ENCODE data around the gene CREBZF. TPM values are rescaled to one million over a fixed set of nuclear protein-coding genes. Genes with fewer than 3 reads are reported as not detected.

CREBZF gene
- total and polyA plus RNA-seq, 9 of the 15 experiments (the other 6 are each of a cell fraction or from before 2014, with no cell fraction given): 7.2 to 70.2 (median 40.5) TPM

GRCh38 chr11:85685125-85685819 lies 20.3 kb upstream of the CREBZF start:
- CTCF ChIA-PET (ENCODE audit: low intra/inter-chr PET ratio): interaction anchor here (0.7 kb wide), 1 partner anchor 442 kb away, joined by 3 read pairs; no protein-coding TSS in a partner anchor
- H3K4me2 ChIP-seq (ENCODE audit: insufficient read depth, low read length): 0 out of 2 replicates have a peak overlapping the region, but pooled peaks have one; percentile 1
- no peaks in the 10 kb centered on the region for H3K79me2 ChIP-seq (ENCODE audit: control insufficient read depth, insufficient read depth, low read length)
- WGBS (ENCODE audit: insufficient coverage, low coverage, missing lambda C conversion rate): 10% methylated on average over 15 of the region's 15 CpGs
- TF ChIP-seq NRF1 (conservative IDR thresholded peaks at IDR 0.05 in 1 of 2, IDR thresholded peaks at IDR 0.05 in 1 of 2): peak in 1 of 2 experiments; percentile 5; a peak in 2 of 4 replicates
- TF ChIP-seq FOSL1 (tag; conservative IDR thresholded peaks at IDR 0.05): no peak
- DNase-seq (ENCODE audit: extremely low read depth in 1 of 4, low spot score in 3 of 4): no peak
- H3K4me1 ChIP-seq (replicated peaks in 1 of 2; ENCODE audit: control insufficient read depth in 2 of 2, insufficient read depth in 2 of 2, low read length in 2 of 2): peaks cover 0 to 9% of the 10 kb centered on the region in 2 experiments; a peak in 1 of 5 replicates
- H3K27me3 ChIP-seq (ENCODE audit: control insufficient read depth in 2 of 2, insufficient read depth in 2 of 2, low read length in 2 of 2): peaks cover 5 to 27% of the 10 kb centered on the region in 2 experiments; a peak in 4 of 5 replicates
- H3K9ac ChIP-seq (ENCODE audit: insufficient read depth in 1 of 2, low read depth in 2 of 2, low read length in 2 of 2): peak overlapping the region in 1 of 2 experiments; percentile 67; a peak in 1 of 4 replicates
- POLR2A ChIA-PET: interaction anchor here (1.1 to 1.2 kb wide), 2 partner anchors 21 to 38 kb away, joined by 4 read pairs; partner anchors contain the start of genes CREBZF and TMEM126A
- no TSS peak for BruUV-seq (replicated peaks)
- no peaks in the 10 kb centered on the region for H3K9me1 ChIP-seq (ENCODE audit: control insufficient read depth, insufficient read depth, low read length)
- H3K4me3 ChIP-seq: no peak overlapping the region
- FAIRE-seq: no peak
- intact Hi-C loops (cut with micrococcal nuclease) (no loop called here), in situ Hi-C loops (cut with MboI) (no loop called here)
- H3K9me3 ChIP-seq (replicated peaks; ENCODE audit: control insufficient read depth, insufficient read depth, low read depth, low read length): no peaks in the 10 kb centered on the region
- no peaks in the 10 kb centered on the region for H3K36me3 ChIP-seq (ENCODE audit: control insufficient read depth, insufficient read depth, low read length)
- H2AFZ ChIP-seq (ENCODE audit: low read depth, low read length): peak overlapping the region; percentile 57
- peak; percentile 49 for ATAC-seq
- no peaks in the 10 kb centered on the region for H4K20me1 ChIP-seq (replicated peaks; ENCODE audit: control insufficient read depth, insufficient read depth, low read length)
- H3K27ac ChIP-seq (ENCODE audit: extremely low read depth, low read depth, low read length): no peak overlapping the region

Data from K562 (cell line).